ENCODE measurements around the gene EMD. TPM values are rescaled to one million over a fixed set of nuclear protein-coding genes. Genes with fewer than 3 reads are reported as not detected.
"Not testable (repeated sequence)": the region's sequence is repeated elsewhere in the genome, so short reads cannot be mapped to it uniquely, and the experiment has no call there.

Gene EMD
- total RNA-seq, 4 donors from 2014 or later = 21.7 to 31.4 (median 26.6) TPM

GRCh38 chrX:154396973-154397887 lies 18.1 kb downstream of the EMD start:
- no peak for TF ChIP-seq CTCF (IDR thresholded peaks at IDR 0.05)
- peak in 1 of 2 donors; percentile 36 for TF ChIP-seq POLR2A (IDR thresholded peaks at IDR 0.05)
- peak overlapping the region; percentile 44 to 74 (median 64) for H3K4me3 ChIP-seq
- H3K27ac ChIP-seq = peak overlapping the region; percentile 92 to 99 (median 98)
- DNase-seq = peak; percentile 62 to 86 (median 84)
- H3K36me3 ChIP-seq = peaks cover 0 to 21% (median 0%) of the 10 kb centered on the region in 3 donors
- no peaks in the 10 kb centered on the region for H3K27me3 ChIP-seq
- no peaks in the 10 kb centered on the region for H3K9me3 ChIP-seq
- H3K4me1 ChIP-seq = peaks cover 0 to 12% (median 0%) of the 10 kb centered on the region in 4 donors

- peak within 1 kb of the TSS; percentile 44 to 74 (median 64) for H3K4me3 ChIP-seq
- H3K27me3 ChIP-seq = no peaks in the 10 kb centered on the region
- H3K36me3 ChIP-seq = peaks cover 0 to 21% (median 0%) of the 10 kb centered on the region in 3 donors
- no peaks in the 10 kb centered on the region for H3K9me3 ChIP-seq
- H3K4me1 ChIP-seq = peaks cover 0 to 12% (median 0%) of the 10 kb centered on the region in 4 donors
- DNase-seq = peak; percentile 86 to 97 (median 91)
- TF ChIP-seq POLR2A (IDR thresholded peaks at IDR 0.05) (peak; percentile 93 to 94), CTCF (IDR thresholded peaks at IDR 0.05) (no peak)
- H3K27ac ChIP-seq = peak within 1 kb of the TSS; percentile 92 to 99 (median 98)
These were observed 19.0 kb downstream of the EMD start, which contains the start of gene RPL10 for GRCh38 chrX:154397888-154398667. TSS of gene RPL10 (plus strand) at chrX:154398377. CDS start at chrX:154398520, 143 bp downstream.

- H3K36me3 ChIP-seq = peaks cover 0 to 21% (median 0%) of the 10 kb centered on the region in 3 donors
- peaks cover 0 to 12% (median 0%) of the 10 kb centered on the region in 4 donors for H3K4me1 ChIP-seq
- peak overlapping the region; percentile 44 to 74 (median 64) for H3K4me3 ChIP-seq
- TF ChIP-seq CTCF (IDR thresholded peaks at IDR 0.05) = peak; percentile 75 to 90 (median 84)
- TF ChIP-seq POLR2A (IDR thresholded peaks at IDR 0.05) = no peak
- peak; percentile 83 to 95 (median 89) for DNase-seq
- H3K9me3 ChIP-seq = no peaks in the 10 kb centered on the region
- H3K27ac ChIP-seq = peak overlapping the region; percentile 92 to 99 (median 98)
- no peaks in the 10 kb centered on the region for H3K27me3 ChIP-seq
These were observed 19.8 kb downstream of the EMD start for GRCh38 chrX:154398668-154399526.

GRCh38 chrX:154399527-154400368 lies 20.7 kb downstream of the EMD start:
- Histone ChIP-seq H3K4me1 (peaks cover 0 to 12% (median 0%) of the 10 kb centered on the region in 4 donors), H3K36me3 (peaks cover 0 to 21% (median 0%) of the 10 kb centered on the region in 3 donors), H3K4me3 (peak overlapping the region; percentile 44 to 74 (median 64)), H3K9me3 (no peaks in the 10 kb centered on the region), H3K27me3 (no peaks in the 10 kb centered on the region), H3K27ac (peak overlapping the region; percentile 36 to 99 (median 94))
- DNase-seq = no peak
- no peak for TF ChIP-seq POLR2A (IDR thresholded peaks at IDR 0.05)
- no peak for TF ChIP-seq CTCF (IDR thresholded peaks at IDR 0.05)

GRCh38 chrX:154400369-154400817 lies 21.3 kb downstream of the EMD start:
- Histone ChIP-seq H3K4me1 (peaks cover 0 to 12% (median 0%) of the 10 kb centered on the region in 4 donors), H3K4me3 (peak overlapping the region in 1 of 4 donors; percentile 74), H3K36me3 (peaks cover 0 to 21% (median 0%) of the 10 kb centered on the region in 3 donors), H3K27ac (peak overlapping the region in 3 of 4 donors; percentile 36 to 96 (median 92))
- H3K9me3 ChIP-seq, H3K27me3 ChIP-seq, DNase-seq: not testable (repeated sequence)
